Subcutaneous adipose tissue (tissue), 4 donors: ENCODE data around the gene HPSE2. TPM values are rescaled to one million over a fixed set of nuclear protein-coding genes. Genes with fewer than 3 reads are reported as not detected.

ENCODE experiments used
- total RNA-seq, 4 donors: library from RNA; depleted of rRNA; stranded (reverse); fragments of >200 nt; gene quantifications; one replicate each; pipeline ENCODE4 v1.1.0, GENCODE V29; 2016
- TF ChIP-seq, protein P1 (sequence below): fragments of 450-650 bp; IDR thresholded peaks from one replicate; pipeline ENCODE4 v1.5.1; 2016; ENCODE audit warnings: low read depth, mild to moderate bottlenecking, control low read depth, antibody characterized with exemption, moderate library complexity

The HPSE2 gene
- total RNA-seq, 4 donors from 2014 or later, result 0.34 to 3.2 (median 0.71) TPM

DNA sequence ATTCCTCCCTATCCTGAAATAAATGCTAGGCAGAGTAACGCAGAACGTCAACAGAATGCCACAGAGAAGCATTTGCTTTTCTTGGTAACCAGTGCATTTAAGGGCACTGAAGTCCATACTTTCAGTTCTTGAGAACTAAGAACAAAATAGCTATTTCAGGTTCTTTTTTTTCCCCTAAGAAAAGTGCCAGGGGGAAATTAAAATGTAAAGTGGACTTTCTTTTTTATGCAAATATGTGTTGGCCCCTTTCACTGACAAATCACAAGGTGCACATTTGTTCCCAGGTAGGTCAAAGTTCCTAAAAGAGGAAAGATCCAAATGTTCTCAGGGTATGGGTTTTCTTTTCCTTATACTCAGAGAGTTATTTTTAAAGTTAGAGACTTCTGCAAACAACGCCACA, 151.5 kb downstream of the HPSE2 start:
- TF ChIP-seq, protein P1, sequence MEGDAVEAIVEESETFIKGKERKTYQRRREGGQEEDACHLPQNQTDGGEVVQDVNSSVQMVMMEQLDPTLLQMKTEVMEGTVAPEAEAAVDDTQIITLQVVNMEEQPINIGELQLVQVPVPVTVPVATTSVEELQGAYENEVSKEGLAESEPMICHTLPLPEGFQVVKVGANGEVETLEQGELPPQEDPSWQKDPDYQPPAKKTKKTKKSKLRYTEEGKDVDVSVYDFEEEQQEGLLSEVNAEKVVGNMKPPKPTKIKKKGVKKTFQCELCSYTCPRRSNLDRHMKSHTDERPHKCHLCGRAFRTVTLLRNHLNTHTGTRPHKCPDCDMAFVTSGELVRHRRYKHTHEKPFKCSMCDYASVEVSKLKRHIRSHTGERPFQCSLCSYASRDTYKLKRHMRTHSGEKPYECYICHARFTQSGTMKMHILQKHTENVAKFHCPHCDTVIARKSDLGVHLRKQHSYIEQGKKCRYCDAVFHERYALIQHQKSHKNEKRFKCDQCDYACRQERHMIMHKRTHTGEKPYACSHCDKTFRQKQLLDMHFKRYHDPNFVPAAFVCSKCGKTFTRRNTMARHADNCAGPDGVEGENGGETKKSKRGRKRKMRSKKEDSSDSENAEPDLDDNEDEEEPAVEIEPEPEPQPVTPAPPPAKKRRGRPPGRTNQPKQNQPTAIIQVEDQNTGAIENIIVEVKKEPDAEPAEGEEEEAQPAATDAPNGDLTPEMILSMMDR, result no peak

- TF ChIP-seq, protein P1, result no peak
Measured at GRCh38 chr10:99080275-99080945, 155.2 kb downstream of the HPSE2 start.

- TF ChIP-seq, protein P1, result no peak
Measured at GRCh38 chr10:99062591-99062990, 173.1 kb downstream of the HPSE2 start.

- TF ChIP-seq, protein P1, result no peak
Measured at GRCh38 chr10:99058762-99059161, 176.9 kb downstream of the HPSE2 start.

DNA sequence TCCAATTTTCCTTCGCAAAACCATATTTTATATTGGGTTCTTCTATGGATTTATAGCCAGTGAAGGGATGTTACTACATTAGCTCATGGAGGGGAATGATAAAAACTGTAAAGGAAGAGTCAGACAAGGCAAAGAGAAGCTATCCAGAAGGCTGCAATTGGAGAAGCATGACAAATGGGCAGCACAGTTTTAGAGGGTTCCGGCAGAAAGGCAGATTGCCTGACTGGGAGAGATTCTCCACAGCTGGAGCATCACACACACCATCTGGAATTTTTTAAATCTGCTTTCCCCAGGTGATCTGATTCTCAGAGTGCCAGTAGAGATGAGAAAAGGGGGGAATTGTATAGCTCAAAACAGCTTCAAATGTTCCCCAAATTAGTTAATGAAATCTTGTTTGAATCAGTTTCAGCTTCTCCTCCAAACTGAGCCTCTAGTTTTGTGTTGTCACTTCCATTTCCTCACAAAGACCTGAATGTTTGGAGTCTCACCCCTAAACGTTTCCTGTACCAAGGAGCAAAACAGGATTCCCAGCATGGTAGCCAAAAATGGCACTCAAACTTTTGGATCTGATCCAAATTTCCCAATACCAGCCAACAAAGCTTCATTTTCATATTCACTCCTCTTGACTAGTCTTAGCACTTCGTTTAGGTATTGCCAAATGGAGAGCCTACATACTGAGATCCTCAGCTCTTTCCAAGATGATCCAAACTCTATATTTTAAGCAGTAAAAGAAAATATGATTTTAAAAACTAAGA, 177.5 kb downstream of the HPSE2 start:
- TF ChIP-seq, protein P1, result no peak

- TF ChIP-seq, protein P1, result no peak
Measured at GRCh38 chr10:99045671-99046070, 190.0 kb downstream of the HPSE2 start.

DNA sequence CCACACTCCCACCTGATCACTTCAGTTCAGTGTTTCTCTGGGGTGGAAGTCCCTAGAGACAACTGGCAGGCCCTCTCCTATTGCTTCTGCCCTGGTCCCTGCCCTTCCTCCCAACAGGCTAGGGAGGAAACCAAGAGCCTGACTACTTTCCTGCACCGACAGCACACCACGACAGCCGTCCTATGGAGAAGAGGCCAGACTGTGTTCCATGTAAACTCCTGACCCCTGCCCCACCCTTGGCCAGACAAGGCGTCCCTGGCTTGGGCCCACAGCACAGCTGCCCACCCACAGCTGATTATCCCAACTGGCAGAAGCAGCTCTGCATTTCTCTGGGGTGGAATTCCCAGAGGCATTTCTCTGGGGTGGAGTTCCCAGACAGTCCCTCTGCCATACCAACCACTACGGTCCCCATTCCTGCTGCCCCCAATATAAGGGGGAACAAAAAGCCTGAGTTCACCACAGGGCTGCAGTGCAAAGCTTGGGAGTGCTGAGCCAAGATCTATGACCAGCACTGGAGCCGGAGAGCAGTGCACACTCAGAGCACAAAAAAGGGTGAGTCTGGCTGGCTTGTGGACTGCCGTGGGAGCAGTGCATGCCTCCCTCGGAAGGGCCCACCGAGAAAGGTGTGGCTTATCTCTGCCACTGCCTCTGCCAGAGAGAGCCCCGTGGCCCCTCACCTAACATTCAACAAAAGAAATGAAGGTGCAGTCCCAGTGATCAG, 193.4 kb downstream of the HPSE2 start:
- TF ChIP-seq, protein P1, result no peak
